ENCODE data around the gene ALK.
A peak's percentile ranks its signal among the peaks of the same experiment; 100 is the strongest.

The ALK gene

GRCh38 chr2:29295845-29296244, 625.5 kb downstream of the ALK start:
- no peak for DNase-seq

- DNase-seq = no peak
Measured at GRCh38 chr2:29293830-29294438, 627.5 kb downstream of the ALK start.

GRCh38 chr2:29290293-29291047, 630.9 kb downstream of the ALK start:
- no peak for DNase-seq

- no peak for DNase-seq
Measured at GRCh38 chr2:29284671-29285070, 636.7 kb downstream of the ALK start.

- no peak for DNase-seq
Measured at GRCh38 chr2:29281916-29282247, 639.5 kb downstream of the ALK start.

GRCh38 chr2:29281086-29281915, 640.1 kb downstream of the ALK start:
- DNase-seq = peak; percentile 62

GRCh38 chr2:29278966-29279365, 642.4 kb downstream of the ALK start:
- no peak for DNase-seq

- no peak for DNase-seq
Measured at GRCh38 chr2:29276151-29276550, 645.2 kb downstream of the ALK start.

GRCh38 chr2:29275186-29275585, 646.2 kb downstream of the ALK start:
- DNase-seq = no peak

- DNase-seq = no peak
Measured at GRCh38 chr2:29273685-29274611, 647.4 kb downstream of the ALK start.

GRCh38 chr2:29273004-29273684, 648.2 kb downstream of the ALK start:
- no peak for DNase-seq

- no peak for DNase-seq
Measured at GRCh38 chr2:29272311-29272710, 649.1 kb downstream of the ALK start.

- DNase-seq = no peak
Measured at GRCh38 chr2:29270701-29271121, 650.7 kb downstream of the ALK start.

- no peak for DNase-seq
Measured at GRCh38 chr2:29269765-29270109, 651.6 kb downstream of the ALK start.

- DNase-seq = no peak
Measured at GRCh38 chr2:29269095-29269764, 652.2 kb downstream of the ALK start.

- no peak for DNase-seq
Measured at GRCh38 chr2:29267720-29268119, 653.7 kb downstream of the ALK start.

GRCh38 chr2:29263886-29264285, 657.5 kb downstream of the ALK start:
- DNase-seq = no peak

- peak; percentile 80 for DNase-seq
Measured at GRCh38 chr2:29262681-29263260, 658.6 kb downstream of the ALK start.

- DNase-seq = no peak
Measured at GRCh38 chr2:29261003-29261402, 660.4 kb downstream of the ALK start.

GRCh38 chr2:29260142-29260772, 661.1 kb downstream of the ALK start:
- DNase-seq = no peak

GRCh38 chr2:29259221-29259620, 662.2 kb downstream of the ALK start:
- DNase-seq = no peak
